Neural cell (in vitro differentiated cells): ENCODE data around the gene DPP6.

Source experiments
- EP300 ChIP-seq: fragments of 450-650 bp; conservative IDR thresholded peaks from 2 replicates; pipeline ENCODE4 v1.6.1; 2014; ENCODE audit warnings: antibody characterized with exemption, mild to moderate bottlenecking, moderate library complexity; ENCODE audit not compliant: poor library complexity, severe bottlenecking
- EZH2 ChIP-seq: fragments of 200-600, 300-800 bp; shearing (Covaris generic), sonication (generic); IDR thresholded peaks from 2 replicates; pipeline ENCODE4 v1.6.1; 2014; ENCODE audit warnings: antibody characterized with exemption, low read length, borderline replicate concordance, mild to moderate bottlenecking; ENCODE audit not compliant: insufficient read depth, poor library complexity, severe bottlenecking
- POLR2AphosphoS5 ChIP-seq: IDR thresholded peaks from 2 replicates; pipeline ENCODE4 v1.6.1; 2012
- RAD21 ChIP-seq: fragments of 450-650 bp; conservative IDR thresholded peaks from 2 replicates; pipeline ENCODE4 v1.6.1; 2014; ENCODE audit warnings: antibody characterized with exemption, mild to moderate bottlenecking, moderate library complexity
- SMC3 ChIP-seq: fragments of 450-650 bp; conservative IDR thresholded peaks from 2 replicates; pipeline ENCODE4 v1.6.1; 2014; ENCODE audit warnings: antibody characterized with exemption, mild to moderate bottlenecking, moderate library complexity; ENCODE audit not compliant: poor library complexity
- TAF1 ChIP-seq: IDR thresholded peaks from 2 replicates; pipeline ENCODE4 v1.6.1; 2012; ENCODE audit warnings: low read depth
- TF ChIP-seq, protein P1 (sequence below): fragments of 450-650 bp; IDR thresholded peaks from 2 replicates; pipeline ENCODE4 v1.5.1; 2014; ENCODE audit warnings: antibody characterized with exemption, mild to moderate bottlenecking, moderate library complexity; ENCODE audit not compliant: poor library complexity, severe bottlenecking
- TF ChIP-seq, protein P2 (sequence below): IDR thresholded peaks from 2 replicates; pipeline ENCODE4 v1.6.1; 2012; ENCODE audit warnings: borderline replicate concordance

DNA sequence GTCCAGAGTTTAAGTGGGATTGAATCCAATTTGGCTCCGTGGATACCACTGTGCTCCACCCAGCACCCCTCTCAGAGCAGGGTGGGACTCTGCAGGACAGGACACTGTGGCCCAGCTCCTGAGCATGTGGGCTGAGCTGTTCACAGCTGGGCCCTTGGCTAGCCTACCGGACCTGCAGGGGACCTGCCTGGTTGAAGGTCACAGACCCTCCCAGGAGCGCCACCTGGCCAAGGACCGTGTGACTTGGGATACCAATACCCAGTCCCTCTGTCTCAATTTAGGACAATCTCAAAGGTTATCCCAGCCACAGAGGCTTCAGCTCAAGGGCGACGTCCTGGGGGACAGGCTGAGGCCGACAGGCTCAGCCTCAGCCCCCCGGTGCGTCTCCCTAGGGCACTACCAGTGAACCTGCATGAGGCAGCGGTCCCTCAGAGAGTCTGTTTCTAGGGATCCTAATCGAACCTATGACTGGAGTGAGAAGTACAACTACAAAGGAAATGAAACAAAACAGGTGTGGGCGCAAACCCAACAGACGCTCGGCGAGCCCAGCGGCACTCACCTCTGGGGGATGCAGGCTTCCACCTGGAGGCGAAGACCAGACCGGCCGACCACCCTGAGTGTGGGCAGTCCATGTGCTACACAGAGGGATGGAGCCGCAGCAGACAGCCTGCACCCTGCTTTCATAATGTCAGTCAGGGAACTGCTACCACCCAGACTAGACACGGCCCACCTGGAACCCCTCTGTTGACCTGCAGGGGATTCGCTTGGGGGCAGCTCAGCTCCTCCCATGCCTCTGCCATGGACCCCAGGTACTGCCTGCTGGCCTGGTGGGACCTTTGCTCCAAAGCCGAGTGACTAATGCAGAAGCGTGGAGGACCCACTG, 847.0 kb downstream of the DPP6 start:
- TF ChIP-seq, protein P1, sequence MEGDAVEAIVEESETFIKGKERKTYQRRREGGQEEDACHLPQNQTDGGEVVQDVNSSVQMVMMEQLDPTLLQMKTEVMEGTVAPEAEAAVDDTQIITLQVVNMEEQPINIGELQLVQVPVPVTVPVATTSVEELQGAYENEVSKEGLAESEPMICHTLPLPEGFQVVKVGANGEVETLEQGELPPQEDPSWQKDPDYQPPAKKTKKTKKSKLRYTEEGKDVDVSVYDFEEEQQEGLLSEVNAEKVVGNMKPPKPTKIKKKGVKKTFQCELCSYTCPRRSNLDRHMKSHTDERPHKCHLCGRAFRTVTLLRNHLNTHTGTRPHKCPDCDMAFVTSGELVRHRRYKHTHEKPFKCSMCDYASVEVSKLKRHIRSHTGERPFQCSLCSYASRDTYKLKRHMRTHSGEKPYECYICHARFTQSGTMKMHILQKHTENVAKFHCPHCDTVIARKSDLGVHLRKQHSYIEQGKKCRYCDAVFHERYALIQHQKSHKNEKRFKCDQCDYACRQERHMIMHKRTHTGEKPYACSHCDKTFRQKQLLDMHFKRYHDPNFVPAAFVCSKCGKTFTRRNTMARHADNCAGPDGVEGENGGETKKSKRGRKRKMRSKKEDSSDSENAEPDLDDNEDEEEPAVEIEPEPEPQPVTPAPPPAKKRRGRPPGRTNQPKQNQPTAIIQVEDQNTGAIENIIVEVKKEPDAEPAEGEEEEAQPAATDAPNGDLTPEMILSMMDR = no peak
- TF ChIP-seq POLR2AphosphoS5 (no peak), TAF1 (no peak), EP300 (no peak), RAD21 (no peak), EZH2 (no peak), SMC3 (no peak)
- TF ChIP-seq, protein P2, sequence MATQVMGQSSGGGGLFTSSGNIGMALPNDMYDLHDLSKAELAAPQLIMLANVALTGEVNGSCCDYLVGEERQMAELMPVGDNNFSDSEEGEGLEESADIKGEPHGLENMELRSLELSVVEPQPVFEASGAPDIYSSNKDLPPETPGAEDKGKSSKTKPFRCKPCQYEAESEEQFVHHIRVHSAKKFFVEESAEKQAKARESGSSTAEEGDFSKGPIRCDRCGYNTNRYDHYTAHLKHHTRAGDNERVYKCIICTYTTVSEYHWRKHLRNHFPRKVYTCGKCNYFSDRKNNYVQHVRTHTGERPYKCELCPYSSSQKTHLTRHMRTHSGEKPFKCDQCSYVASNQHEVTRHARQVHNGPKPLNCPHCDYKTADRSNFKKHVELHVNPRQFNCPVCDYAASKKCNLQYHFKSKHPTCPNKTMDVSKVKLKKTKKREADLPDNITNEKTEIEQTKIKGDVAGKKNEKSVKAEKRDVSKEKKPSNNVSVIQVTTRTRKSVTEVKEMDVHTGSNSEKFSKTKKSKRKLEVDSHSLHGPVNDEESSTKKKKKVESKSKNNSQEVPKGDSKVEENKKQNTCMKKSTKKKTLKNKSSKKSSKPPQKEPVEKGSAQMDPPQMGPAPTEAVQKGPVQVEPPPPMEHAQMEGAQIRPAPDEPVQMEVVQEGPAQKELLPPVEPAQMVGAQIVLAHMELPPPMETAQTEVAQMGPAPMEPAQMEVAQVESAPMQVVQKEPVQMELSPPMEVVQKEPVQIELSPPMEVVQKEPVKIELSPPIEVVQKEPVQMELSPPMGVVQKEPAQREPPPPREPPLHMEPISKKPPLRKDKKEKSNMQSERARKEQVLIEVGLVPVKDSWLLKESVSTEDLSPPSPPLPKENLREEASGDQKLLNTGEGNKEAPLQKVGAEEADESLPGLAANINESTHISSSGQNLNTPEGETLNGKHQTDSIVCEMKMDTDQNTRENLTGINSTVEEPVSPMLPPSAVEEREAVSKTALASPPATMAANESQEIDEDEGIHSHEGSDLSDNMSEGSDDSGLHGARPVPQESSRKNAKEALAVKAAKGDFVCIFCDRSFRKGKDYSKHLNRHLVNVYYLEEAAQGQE = no peak
